ENCODE results near the gene C12orf56.
"Not testable (repeated sequence)": the region's sequence is repeated elsewhere in the genome, so short reads cannot be mapped to it uniquely, and the experiment has no call there.

C12orf56 gene

GRCh38 chr12:64225626-64226025 is 164.9 kb downstream of the C12orf56 start:
- no peak for DNase-seq

GRCh38 chr12:64222009-64222765 is 168.4 kb downstream of the C12orf56 start, which contains the start of gene KICS2:
Gene KICS2 (minus strand): TSS chr12:64222296. CDS start chr12:64222237, 59 bp downstream.
- peak; percentile 99 for DNase-seq

- DNase-seq: peak; percentile 91
Observed at GRCh38 chr12:64221651-64222008, 168.9 kb downstream of the C12orf56 start.

GRCh38 chr12:64220046-64220445 is 170.5 kb downstream of the C12orf56 start:
- DNase-seq: no peak

GRCh38 chr12:64219145-64219544 is 171.4 kb downstream of the C12orf56 start:
- DNase-seq: no peak

- no peak for DNase-seq
Observed at GRCh38 chr12:64218597-64218996, 172.0 kb downstream of the C12orf56 start.

- not testable (repeated sequence) for DNase-seq
Observed at GRCh38 chr12:64217643-64218042, 172.9 kb downstream of the C12orf56 start.

GRCh38 chr12:64216239-64216638 is 174.3 kb downstream of the C12orf56 start:
- no peak for DNase-seq
